OCI-LY7 (cell line): ENCODE measurements around the gene REN.

ENCODE experiments used
- EZH2phosphoT487 ChIP-seq: fragments of 200-600 bp; sonication (generic); IDR thresholded peaks from 2 replicates; pipeline ENCODE4 v1.6.1; 2018; ENCODE audit warnings: low read depth, borderline replicate concordance, mild to moderate bottlenecking, mixed run types, antibody characterized with exemption, low read length, moderate library complexity, mixed read lengths
- TF ChIP-seq, protein P1 (sequence below): fragments of 200-600 bp; sonication (generic); conservative IDR thresholded peaks from 2 replicates; pipeline ENCODE4 v1.5.1; 2014; ENCODE audit warnings: mild to moderate bottlenecking, antibody characterized with exemption, low read length, moderate library complexity, mixed read lengths

DNA sequence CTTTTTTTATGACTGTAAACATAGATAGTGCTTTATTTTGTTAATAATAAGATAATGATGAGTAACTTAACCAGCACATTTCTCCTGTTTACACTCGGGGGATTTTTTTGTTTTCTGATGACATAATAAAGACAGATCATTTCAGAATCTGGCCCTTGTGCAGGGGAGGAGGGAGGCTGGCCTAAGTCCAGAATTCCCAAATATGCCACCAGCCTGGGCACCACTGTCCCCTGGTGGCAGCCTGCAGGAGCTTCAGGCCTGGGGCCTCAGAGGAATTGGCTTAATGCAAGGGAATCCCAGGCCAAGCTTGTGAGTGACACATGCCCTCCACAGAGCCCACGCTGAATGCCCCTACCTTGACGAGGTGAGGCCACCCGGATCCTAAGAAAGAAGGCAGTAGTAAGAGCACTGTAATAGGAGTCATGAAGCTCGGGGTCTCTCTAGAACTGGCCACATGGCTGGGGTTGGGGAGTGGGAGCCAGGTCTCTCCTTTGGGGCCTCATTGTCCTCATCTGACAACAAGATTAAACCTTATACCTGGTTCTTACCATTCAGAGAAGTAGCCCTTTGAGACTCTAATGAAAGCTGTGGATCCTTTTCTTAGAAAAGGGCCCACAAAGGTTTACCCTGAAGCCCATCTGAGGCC lies 38.4 kb downstream of the REN start:
- TF ChIP-seq, protein P1, sequence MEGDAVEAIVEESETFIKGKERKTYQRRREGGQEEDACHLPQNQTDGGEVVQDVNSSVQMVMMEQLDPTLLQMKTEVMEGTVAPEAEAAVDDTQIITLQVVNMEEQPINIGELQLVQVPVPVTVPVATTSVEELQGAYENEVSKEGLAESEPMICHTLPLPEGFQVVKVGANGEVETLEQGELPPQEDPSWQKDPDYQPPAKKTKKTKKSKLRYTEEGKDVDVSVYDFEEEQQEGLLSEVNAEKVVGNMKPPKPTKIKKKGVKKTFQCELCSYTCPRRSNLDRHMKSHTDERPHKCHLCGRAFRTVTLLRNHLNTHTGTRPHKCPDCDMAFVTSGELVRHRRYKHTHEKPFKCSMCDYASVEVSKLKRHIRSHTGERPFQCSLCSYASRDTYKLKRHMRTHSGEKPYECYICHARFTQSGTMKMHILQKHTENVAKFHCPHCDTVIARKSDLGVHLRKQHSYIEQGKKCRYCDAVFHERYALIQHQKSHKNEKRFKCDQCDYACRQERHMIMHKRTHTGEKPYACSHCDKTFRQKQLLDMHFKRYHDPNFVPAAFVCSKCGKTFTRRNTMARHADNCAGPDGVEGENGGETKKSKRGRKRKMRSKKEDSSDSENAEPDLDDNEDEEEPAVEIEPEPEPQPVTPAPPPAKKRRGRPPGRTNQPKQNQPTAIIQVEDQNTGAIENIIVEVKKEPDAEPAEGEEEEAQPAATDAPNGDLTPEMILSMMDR, result peak; percentile 84
- no peak for TF ChIP-seq EZH2phosphoT487
